Hepatocyte (in vitro differentiated cells): ENCODE data around the gene FAM162B. TPM values are rescaled to one million over a fixed set of nuclear protein-coding genes. Genes with fewer than 3 reads are reported as not detected.

ENCODE experiments used
- DNase-seq: peaks from one replicate; pipeline ENCODE4 v3.0.0-alpha.2; 2016; ENCODE audit warnings: low spot score
- H2AFZ ChIP-seq: fragments of 200-600 bp; sonication (generic); 2 replicates; pipeline ENCODE4 v1.6.0; 2016; ENCODE audit warnings: antibody characterized with exemption, mild to moderate bottlenecking
- H3K27ac ChIP-seq: fragments of 200-600 bp; sonication (generic); 2 replicates; pipeline ENCODE4 v1.5.1; 2016; ENCODE audit warnings: mild to moderate bottlenecking
- H3K27me3 ChIP-seq: fragments of 200-600 bp; sonication (generic); 2 replicates; pipeline ENCODE4 v1.6.1; 2016
- H3K36me3 ChIP-seq: fragments of 200-600 bp; sonication (generic); replicated peaks from 2 replicates; pipeline ENCODE4 v1.5.1; 2016; ENCODE audit warnings: low read depth; ENCODE audit not compliant: insufficient read depth
- H3K4me1 ChIP-seq: fragments of 200-600 bp; sonication (generic); 2 replicates; pipeline ENCODE4 v1.5.1; 2016; ENCODE audit warnings: mild to moderate bottlenecking, moderate library complexity; ENCODE audit not compliant: insufficient read depth
- H3K4me2 ChIP-seq: fragments of 200-600 bp; sonication (generic); 2 replicates; pipeline ENCODE4 v1.6.0; 2016
- H3K4me3 ChIP-seq: fragments of 200-600 bp; sonication (generic); 2 replicates; pipeline ENCODE4 v1.5.1; 2016; ENCODE audit warnings: mild to moderate bottlenecking
- H3K79me2 ChIP-seq: fragments of 200-600 bp; sonication (generic); 2 replicates; pipeline ENCODE4 v1.6.0; 2017; ENCODE audit warnings: mild to moderate bottlenecking
- H3K9me2 ChIP-seq: fragments of 200-600 bp; sonication (generic); replicated peaks from 2 replicates; pipeline ENCODE4 v1.6.0; 2017; ENCODE audit warnings: mild to moderate bottlenecking; ENCODE audit not compliant: insufficient read depth
- H3K9me3 ChIP-seq: fragments of 200-600 bp; sonication (generic); 2 replicates; pipeline ENCODE4 v1.5.1; 2016; ENCODE audit warnings: low read depth, mild to moderate bottlenecking
- H4K20me1 ChIP-seq: fragments of 200-600 bp; sonication (generic); 2 replicates; pipeline ENCODE4 v1.6.0; 2016; ENCODE audit warnings: mild to moderate bottlenecking; ENCODE audit not compliant: insufficient read depth, poor library complexity, severe bottlenecking
- CTCF ChIP-seq: fragments of 200-600 bp; sonication (generic); IDR thresholded peaks from 2 replicates; pipeline ENCODE4 v1.5.1; 2016; ENCODE audit warnings: antibody characterized with exemption, mild to moderate bottlenecking; ENCODE audit not compliant: poor library complexity
- EZH2 ChIP-seq: fragments of 200-600 bp; sonication (generic); IDR thresholded peaks from 2 replicates; pipeline ENCODE4 v1.6.1; 2016; ENCODE audit warnings: antibody characterized with exemption, mild to moderate bottlenecking, borderline replicate concordance
- EZH2phosphoT487 ChIP-seq: fragments of 200-600 bp; sonication (generic); IDR thresholded peaks from one replicate; pipeline ENCODE4 v1.6.1; 2018; ENCODE audit warnings: antibody characterized with exemption, mild to moderate bottlenecking, low read depth, moderate library complexity; ENCODE audit not compliant: unreplicated experiment, severe bottlenecking
- WGBS: methylation state at CpG from one replicate; pipeline ENCODE4 v1.1.6; 2016; ENCODE audit warnings: low lambda C conversion rate; ENCODE audit errors: missing lambda C conversion rate; 5-methylcytosine and 5-hydroxymethylcytosine counted together
- polyA plus RNA-seq: library from polyadenylated mRNA; unstranded; fragments of >200 nt; fragmentation: Nextera tagmentation; extraction: Ambion mirVana; gene quantifications from 2 replicates; pipeline ENCODE4 v1.2.1, GENCODE V29; 2016
- total RNA-seq: library from RNA; depleted of rRNA; stranded (reverse); fragments of >200 nt; gene quantifications from 2 replicates; pipeline ENCODE4 v1.2.3, GENCODE V29; 2014

Gene FAM162B
- total and polyA plus RNA-seq, 2 experiments from 2014 or later, result 4.5 to 4.9 TPM

GRCh38 chr6:116763048-116763447 lies 2.5 kb downstream of the FAM162B start:
- no peaks in the 10 kb centered on the region for H3K9me3 ChIP-seq
- no peaks in the 10 kb centered on the region for H4K20me1 ChIP-seq
- peaks cover 42% of the 10 kb centered on the region for H3K27me3 ChIP-seq
- no peak for DNase-seq
- TF ChIP-seq CTCF (no peak), EZH2 (no peak), EZH2phosphoT487 (no peak)
- no peak overlapping the region for H2AFZ ChIP-seq
- no peak overlapping the region for H3K4me3 ChIP-seq
- no peaks in the 10 kb centered on the region for H3K9me2 ChIP-seq
- H3K36me3 ChIP-seq, result no peaks in the 10 kb centered on the region
- H3K27ac ChIP-seq, result no peak overlapping the region
- H3K4me2 ChIP-seq, result no peak overlapping the region
- no peaks in the 10 kb centered on the region for H3K79me2 ChIP-seq
- H3K4me1 ChIP-seq, result no peaks in the 10 kb centered on the region

GRCh38 chr6:116762235-116762634 lies 3.3 kb downstream of the FAM162B start:
- Histone ChIP-seq H3K27me3 (peaks cover 37% of the 10 kb centered on the region), H3K9me2 (no peaks in the 10 kb centered on the region), H3K4me3 (no peak overlapping the region), H3K9me3 (no peaks in the 10 kb centered on the region), H3K79me2 (no peaks in the 10 kb centered on the region), H3K4me2 (no peak overlapping the region), H3K27ac (no peak overlapping the region), H2AFZ (no peak overlapping the region), H3K36me3 (no peaks in the 10 kb centered on the region), H4K20me1 (no peaks in the 10 kb centered on the region), H3K4me1 (no peaks in the 10 kb centered on the region)
- DNase-seq, result no peak
- TF ChIP-seq EZH2phosphoT487 (no peak), EZH2 (no peak), CTCF (no peak)
- WGBS, result 100% methylated on average over 1 of the region's 1 CpG

GRCh38 chr6:116761779-116762178 lies 3.7 kb downstream of the FAM162B start:
- no peak for DNase-seq
- H3K9me3 ChIP-seq, result no peaks in the 10 kb centered on the region
- no peaks in the 10 kb centered on the region for H3K36me3 ChIP-seq
- WGBS, result 76% methylated on average over 4 of the region's 4 CpGs
- peaks cover 33% of the 10 kb centered on the region for H3K27me3 ChIP-seq
- H3K27ac ChIP-seq, result no peak overlapping the region
- no peaks in the 10 kb centered on the region for H3K9me2 ChIP-seq
- no peaks in the 10 kb centered on the region for H3K79me2 ChIP-seq
- no peak for TF ChIP-seq EZH2
- no peak for TF ChIP-seq EZH2phosphoT487
- TF ChIP-seq CTCF, result no peak
- no peak overlapping the region for H2AFZ ChIP-seq
- no peaks in the 10 kb centered on the region for H3K4me1 ChIP-seq
- H4K20me1 ChIP-seq, result no peaks in the 10 kb centered on the region
- no peak overlapping the region for H3K4me2 ChIP-seq
- no peak overlapping the region for H3K4me3 ChIP-seq

- H4K20me1 ChIP-seq, result no peaks in the 10 kb centered on the region
- H3K9me2 ChIP-seq, result no peaks in the 10 kb centered on the region
- no peak overlapping the region for H3K27ac ChIP-seq
- no peak for TF ChIP-seq EZH2phosphoT487
- TF ChIP-seq CTCF, result no peak
- no peak for TF ChIP-seq EZH2
- H3K9me3 ChIP-seq, result no peaks in the 10 kb centered on the region
- no peak overlapping the region for H2AFZ ChIP-seq
- no peak for DNase-seq
- no peaks in the 10 kb centered on the region for H3K79me2 ChIP-seq
- H3K4me2 ChIP-seq, result no peak overlapping the region
- H3K27me3 ChIP-seq, result no peaks in the 10 kb centered on the region
- H3K4me3 ChIP-seq, result no peak overlapping the region
- H3K36me3 ChIP-seq, result no peaks in the 10 kb centered on the region
- H3K4me1 ChIP-seq, result no peaks in the 10 kb centered on the region
- 66% methylated on average over 5 of the region's 5 CpGs for WGBS
Observed at GRCh38 chr6:116745176-116745575, 20.3 kb downstream of the FAM162B start.
